NT2/D1 (cell line): ENCODE data around the gene OR2T34.
"Not testable (repeated sequence)": the region's sequence is repeated elsewhere in the genome, so short reads cannot be mapped to it uniquely, and the experiment has no call there.

Source experiments
- SUZ12 ChIP-seq: IDR thresholded peaks from 2 replicates; pipeline ENCODE4 v1.6.1; 2011; ENCODE audit not compliant: insufficient read length, insufficient read depth; ENCODE audit errors: extremely low read depth
- ZNF274 ChIP-seq: IDR thresholded peaks from 2 replicates; pipeline ENCODE4 v1.6.1; 2011; ENCODE audit warnings: mild to moderate bottlenecking, low read depth, low read length

- TF ChIP-seq ZNF274, SUZ12: not testable (repeated sequence)
These were observed 37.1 kb downstream of the OR2T34 start for GRCh38 chr1:248537449-248537848.
